Tibial nerve (tissue), 4 donors: ENCODE measurements around the gene GGTLC1. TPM values are rescaled to one million over a fixed set of nuclear protein-coding genes. Genes with fewer than 3 reads are reported as not detected.

ENCODE experiments used
- DNase-seq, 2 donors: peaks; one replicate each; pipeline ENCODE4 v3.0.0-alpha.2; 2019; ENCODE audit warnings: low spot score in 2 of 2
- H3K27ac ChIP-seq, 4 donors: fragments of 200-600 bp; sonication (generic) in 3 of 4; one replicate each; pipeline ENCODE4 v1.5.1; 2017 to 2019; ENCODE audit warnings: mild to moderate bottlenecking in 1 of 4
- H3K27me3 ChIP-seq, 2 donors: fragments of 200-600 bp; sonication (generic) in 1 of 2; one replicate each; pipeline versions ENCODE4 v1.5.1 to v1.6.0; 2017 to 2019
- H3K36me3 ChIP-seq, 3 donors: fragments of 200-600 bp; sonication (generic); one replicate each; pipeline ENCODE4 v1.5.1; 2018 to 2019
- H3K4me1 ChIP-seq, 4 donors: fragments of 200-600 bp; sonication (generic) in 3 of 4; one replicate each; pipeline ENCODE4 v1.5.1; 2017 to 2019
- H3K4me3 ChIP-seq, 4 donors: fragments of 200-600 bp; sonication (generic) in 3 of 4; one replicate each; pipeline ENCODE4 v1.5.1; 2017 to 2019; ENCODE audit warnings: mild to moderate bottlenecking in 1 of 4, moderate library complexity in 1 of 4
- H3K9me3 ChIP-seq, 4 donors: fragments of 200-600 bp; sonication (generic) in 3 of 4; one replicate each; pipeline ENCODE4 v1.5.1; 2017 to 2019
- CTCF ChIP-seq, 5 experiments: fragments of 200-600 bp in 3 of 5; fragments of 450-650 bp in 2 of 5; sonication (generic) in 3 of 5; IDR thresholded peaks; one replicate each; pipeline ENCODE4 v1.5.1; 2016 to 2019; ENCODE audit warnings: antibody characterized with exemption in 5 of 5, mild to moderate bottlenecking in 3 of 5, moderate library complexity in 2 of 5
- EP300 ChIP-seq, 2 donors: sonication (generic); formaldehyde crosslinking; IDR thresholded peaks; one replicate each; pipeline ENCODE4 v1.6.1; 2017; ENCODE audit warnings: antibody characterized with exemption in 2 of 2, mild to moderate bottlenecking in 1 of 2
- POLR2A ChIP-seq, 2 donors: fragments of 450-650 bp; IDR thresholded peaks; one replicate each; pipeline ENCODE4 v1.6.1; 2017; ENCODE audit warnings: antibody characterized with exemption in 2 of 2, mild to moderate bottlenecking in 2 of 2, moderate library complexity in 2 of 2
- WGBS, 2 donors: methylation state at CpG; one replicate each; pipeline ENCODE4 v1.1.5; 2018; 5-methylcytosine and 5-hydroxymethylcytosine counted together
- total RNA-seq, 4 donors: library from RNA; depleted of rRNA; stranded (reverse); fragments of >200 nt; gene quantifications; one replicate each; pipeline ENCODE4 v1.1.0, GENCODE V29; 2016

GGTLC1 gene
- total RNA-seq, 4 donors from 2014 or later = not detected

- Histone ChIP-seq H3K9me3 (no peaks in the 10 kb centered on the region), H3K4me3 (no peak overlapping the region), H3K27ac (no peak overlapping the region), H3K36me3 (no peaks in the 10 kb centered on the region), H3K4me1 (no peaks in the 10 kb centered on the region), H3K27me3 (no peaks in the 10 kb centered on the region)
- DNase-seq = no peak
- TF ChIP-seq POLR2A (IDR thresholded peaks at IDR 0.05) (no peak), CTCF (IDR thresholded peaks at IDR 0.05) (no peak), EP300 (IDR thresholded peaks at IDR 0.05) (no peak)
These were observed 17.3 kb downstream of the GGTLC1 start for GRCh38 chr20:23971310-23971709.

GRCh38 chr20:23970049-23970448, 18.5 kb downstream of the GGTLC1 start:
- H3K4me3 ChIP-seq = no peak overlapping the region
- no peaks in the 10 kb centered on the region for H3K4me1 ChIP-seq
- H3K27ac ChIP-seq = no peak overlapping the region
- no peaks in the 10 kb centered on the region for H3K36me3 ChIP-seq
- TF ChIP-seq POLR2A (IDR thresholded peaks at IDR 0.05) (no peak), CTCF (IDR thresholded peaks at IDR 0.05) (no peak), EP300 (IDR thresholded peaks at IDR 0.05) (no peak)
- no peaks in the 10 kb centered on the region for H3K9me3 ChIP-seq
- WGBS, 2 donors = 75 to 89% methylated on average over 1 of the region's 1 CpG
- no peak for DNase-seq
- H3K27me3 ChIP-seq = no peaks in the 10 kb centered on the region

GRCh38 chr20:23967616-23967979, 21.0 kb downstream of the GGTLC1 start:
- TF ChIP-seq POLR2A (IDR thresholded peaks at IDR 0.05) = no peak
- TF ChIP-seq EP300 (IDR thresholded peaks at IDR 0.05) = no peak
- TF ChIP-seq CTCF (IDR thresholded peaks at IDR 0.05) = no peak
- no peaks in the 10 kb centered on the region for H3K36me3 ChIP-seq
- no peaks in the 10 kb centered on the region for H3K4me1 ChIP-seq
- no peaks in the 10 kb centered on the region for H3K9me3 ChIP-seq
- WGBS, 2 donors = 74 to 77% methylated on average over 7 of the region's 7 CpGs
- no peak overlapping the region for H3K27ac ChIP-seq
- no peaks in the 10 kb centered on the region for H3K27me3 ChIP-seq
- no peak overlapping the region for H3K4me3 ChIP-seq
- no peak for DNase-seq

- H3K36me3 ChIP-seq = no peaks in the 10 kb centered on the region
- DNase-seq = no peak
- H3K4me3 ChIP-seq = no peak overlapping the region
- H3K27me3 ChIP-seq = no peaks in the 10 kb centered on the region
- no peak overlapping the region for H3K27ac ChIP-seq
- 79 to 85% methylated on average over 8 of the region's 8 CpGs for WGBS, 2 donors
- no peaks in the 10 kb centered on the region for H3K9me3 ChIP-seq
- no peaks in the 10 kb centered on the region for H3K4me1 ChIP-seq
- no peak for TF ChIP-seq POLR2A (IDR thresholded peaks at IDR 0.05)
- TF ChIP-seq CTCF (IDR thresholded peaks at IDR 0.05) = no peak
These were observed 21.5 kb downstream of the GGTLC1 start for GRCh38 chr20:23966927-23967615.

- Histone ChIP-seq H3K27ac (no peak overlapping the region), H3K27me3 (no peaks in the 10 kb centered on the region), H3K36me3 (no peaks in the 10 kb centered on the region), H3K9me3 (no peaks in the 10 kb centered on the region), H3K4me1 (no peaks in the 10 kb centered on the region), H3K4me3 (no peak overlapping the region)
- DNase-seq = no peak
- TF ChIP-seq EP300 (IDR thresholded peaks at IDR 0.05) (no peak), CTCF (IDR thresholded peaks at IDR 0.05) (no peak), POLR2A (IDR thresholded peaks at IDR 0.05) (no peak)
- WGBS, 2 donors = 85 to 91% methylated on average over 6 of the region's 6 CpGs
These were observed 22.3 kb downstream of the GGTLC1 start for GRCh38 chr20:23966298-23966697.
